Thyroid gland (tissue), 4 donors: ENCODE results near the gene PTAFR. TPM values are rescaled to one million over a fixed set of nuclear protein-coding genes. Genes with fewer than 3 reads are reported as not detected.

Experiments
- DNase-seq, 2 donors: peaks; one replicate each; pipeline ENCODE4 v3.0.0-alpha.2; 2019
- H3K27ac ChIP-seq, 3 donors: fragments of 200-600 bp; sonication (generic); 1 replicate in 2 of 3; 2 replicates in 1 of 3; pipeline ENCODE4 v1.5.1; 2016 to 2019; ENCODE audit warnings: mild to moderate bottlenecking in 1 of 3, moderate library complexity in 1 of 3
- H3K27me3 ChIP-seq: fragments of 200-600 bp; sonication (generic); one replicate; pipeline ENCODE4 v1.5.1; 2019
- H3K36me3 ChIP-seq, 2 donors: fragments of 200-600 bp; sonication (generic); one replicate each; pipeline ENCODE4 v1.5.1; 2016 to 2019
- H3K4me1 ChIP-seq, 2 donors: fragments of 200-600 bp; sonication (generic); one replicate each; pipeline ENCODE4 v1.5.1; 2017 to 2019
- H3K4me3 ChIP-seq, 3 donors: fragments of 200-600 bp; sonication (generic); replicated peaks in 1 of 3; 1 replicate in 2 of 3; 2 replicates in 1 of 3; pipeline ENCODE4 v1.5.1; 2016; ENCODE audit warnings: mild to moderate bottlenecking in 1 of 3
- H3K9me3 ChIP-seq: fragments of 200-600 bp; sonication (generic); one replicate; pipeline ENCODE4 v1.5.1; 2017
- POLR2A ChIP-seq, 2 donors: fragments of 450-650 bp; IDR thresholded peaks; one replicate each; pipeline ENCODE4 v1.6.1; 2017; ENCODE audit warnings: antibody characterized with exemption in 2 of 2, mild to moderate bottlenecking in 2 of 2, moderate library complexity in 1 of 2
- WGBS, 2 donors: methylation state at CpG; one replicate each; pipeline ENCODE4 v1.1.5; 2017; 5-methylcytosine and 5-hydroxymethylcytosine counted together
- intact Hi-C: fragments of 100-400 bp; cut with DNase I; formaldehyde crosslinking; loops from one replicate; pipeline ENCODE4 v1.15.1; 2023
- total RNA-seq, 4 donors: library from RNA; depleted of rRNA; stranded (reverse); fragments of >200 nt; gene quantifications; one replicate each; pipeline ENCODE4 v1.2.3, GENCODE V29; 2016
- TF ChIP-seq, protein P1 (sequence below), 6 experiments: fragments of 200-600 bp in 3 of 6; fragments of 450-650 bp in 3 of 6; sonication (generic) in 3 of 6; IDR thresholded peaks; one replicate each; pipeline ENCODE4 v1.5.1; 2016 to 2019; ENCODE audit warnings: antibody characterized with exemption in 6 of 6, mild to moderate bottlenecking in 2 of 6, inconsistent platforms in 1 of 6, moderate library complexity in 1 of 6

Gene PTAFR
- total RNA-seq, 4 donors from 2014 or later = 1.4 to 2.0 (median 1.6) TPM

DNA sequence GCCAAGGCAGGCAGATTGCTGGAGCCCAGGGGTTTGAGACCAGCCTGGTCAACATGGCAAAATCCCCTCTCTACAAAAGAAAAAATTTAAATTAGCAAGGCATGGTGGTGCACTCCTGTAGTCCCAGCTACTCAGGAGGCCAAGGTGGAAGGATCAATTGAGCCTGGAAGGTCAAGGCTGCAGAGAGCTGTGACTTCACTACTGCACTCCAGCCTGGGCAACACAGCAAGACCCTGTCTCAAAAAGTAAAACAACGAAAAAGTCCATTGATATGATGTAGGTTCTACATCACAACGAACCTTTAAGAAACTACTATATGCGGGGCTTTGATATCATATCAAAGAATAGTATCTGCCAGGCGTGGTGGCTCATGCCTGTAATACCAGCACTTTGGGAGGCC is 20.9 kb downstream of the PTAFR start:
- Histone ChIP-seq H3K36me3 (no peaks in the 10 kb centered on the region), H3K4me1 (peaks cover 0 to 10% of the 10 kb centered on the region in 2 donors), H3K27me3 (no peaks in the 10 kb centered on the region), H3K9me3 (no peaks in the 10 kb centered on the region), H3K27ac (no peak overlapping the region), H3K4me3 (no peak overlapping the region)
- 85 to 96% methylated on average over 4 of the region's 4 CpGs for WGBS, 2 donors
- TF ChIP-seq, protein P1, sequence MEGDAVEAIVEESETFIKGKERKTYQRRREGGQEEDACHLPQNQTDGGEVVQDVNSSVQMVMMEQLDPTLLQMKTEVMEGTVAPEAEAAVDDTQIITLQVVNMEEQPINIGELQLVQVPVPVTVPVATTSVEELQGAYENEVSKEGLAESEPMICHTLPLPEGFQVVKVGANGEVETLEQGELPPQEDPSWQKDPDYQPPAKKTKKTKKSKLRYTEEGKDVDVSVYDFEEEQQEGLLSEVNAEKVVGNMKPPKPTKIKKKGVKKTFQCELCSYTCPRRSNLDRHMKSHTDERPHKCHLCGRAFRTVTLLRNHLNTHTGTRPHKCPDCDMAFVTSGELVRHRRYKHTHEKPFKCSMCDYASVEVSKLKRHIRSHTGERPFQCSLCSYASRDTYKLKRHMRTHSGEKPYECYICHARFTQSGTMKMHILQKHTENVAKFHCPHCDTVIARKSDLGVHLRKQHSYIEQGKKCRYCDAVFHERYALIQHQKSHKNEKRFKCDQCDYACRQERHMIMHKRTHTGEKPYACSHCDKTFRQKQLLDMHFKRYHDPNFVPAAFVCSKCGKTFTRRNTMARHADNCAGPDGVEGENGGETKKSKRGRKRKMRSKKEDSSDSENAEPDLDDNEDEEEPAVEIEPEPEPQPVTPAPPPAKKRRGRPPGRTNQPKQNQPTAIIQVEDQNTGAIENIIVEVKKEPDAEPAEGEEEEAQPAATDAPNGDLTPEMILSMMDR (IDR thresholded peaks at IDR 0.05) = no peak
- no peak for TF ChIP-seq POLR2A (IDR thresholded peaks at IDR 0.05)
- intact Hi-C loops = no loop called here
- no peak for DNase-seq

DNA sequence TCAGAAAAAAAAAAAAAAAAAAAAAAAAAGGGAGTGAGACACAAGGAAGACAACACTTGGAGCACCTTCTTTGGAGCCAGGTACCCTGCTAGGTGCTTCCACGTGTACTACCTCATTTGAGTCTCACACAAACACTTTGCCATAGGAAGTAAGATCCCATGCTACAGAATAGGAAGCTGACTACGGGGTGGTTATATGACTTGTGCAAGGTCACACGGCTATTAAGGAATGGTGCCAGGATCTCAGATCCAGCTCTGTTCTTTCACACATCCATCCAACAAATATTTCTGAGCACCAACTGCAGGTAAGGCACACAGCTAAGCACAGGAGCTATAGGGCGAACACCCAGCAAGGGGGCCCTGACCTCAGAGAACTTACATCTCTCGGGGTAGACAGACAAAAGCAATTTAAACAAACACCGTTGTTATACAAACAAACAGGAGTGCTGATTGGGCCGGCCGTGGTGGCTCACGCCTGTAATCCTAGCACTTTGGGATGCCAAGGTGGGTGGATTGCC is 22.4 kb downstream of the PTAFR start:
- H3K27me3 ChIP-seq = no peaks in the 10 kb centered on the region
- no peak for DNase-seq
- H3K9me3 ChIP-seq = no peaks in the 10 kb centered on the region
- no peak overlapping the region for H3K4me3 ChIP-seq
- no peak overlapping the region for H3K27ac ChIP-seq
- intact Hi-C loops = no loop called here
- peaks cover 0 to 10% of the 10 kb centered on the region in 2 donors for H3K4me1 ChIP-seq
- 76 to 82% methylated on average over 9 of the region's 9 CpGs for whole genome bisulfite sequencing, 2 donors
- no peaks in the 10 kb centered on the region for H3K36me3 ChIP-seq
- TF ChIP-seq POLR2A (IDR thresholded peaks at IDR 0.05) = no peak
- TF ChIP-seq, protein P1 (IDR thresholded peaks at IDR 0.05) = no peak

- 94 to 95% methylated on average over 23 of the region's 23 CpGs for WGBS, 2 donors
- no peaks in the 10 kb centered on the region for H3K36me3 ChIP-seq
- DNase-seq = no peak
- no peak overlapping the region for H3K27ac ChIP-seq
- H3K4me1 ChIP-seq = peaks cover 4 to 22% of the 10 kb centered on the region in 2 donors
- no peaks in the 10 kb centered on the region for H3K27me3 ChIP-seq
- TF ChIP-seq, protein P1 (IDR thresholded peaks at IDR 0.05) = no peak
- no peak for TF ChIP-seq POLR2A (IDR thresholded peaks at IDR 0.05)
- intact Hi-C loops = no loop called here
- H3K4me3 ChIP-seq = no peak overlapping the region
- no peaks in the 10 kb centered on the region for H3K9me3 ChIP-seq
Observed at GRCh38 chr1:28150125-28150780, 26.2 kb downstream of the PTAFR start.

GRCh38 chr1:28148880-28149195 is 27.7 kb downstream of the PTAFR start:
- H3K27ac ChIP-seq = no peak overlapping the region
- 88 to 90% methylated on average over 1 of the region's 1 CpG for WGBS, 2 donors
- no peaks in the 10 kb centered on the region for H3K9me3 ChIP-seq
- no peak for DNase-seq
- H3K4me1 ChIP-seq = peaks cover 4 to 33% of the 10 kb centered on the region in 2 donors
- H3K27me3 ChIP-seq = no peaks in the 10 kb centered on the region
- H3K36me3 ChIP-seq = no peaks in the 10 kb centered on the region
- H3K4me3 ChIP-seq = no peak overlapping the region
- intact Hi-C loops = no loop called here
- no peak for TF ChIP-seq POLR2A (IDR thresholded peaks at IDR 0.05)
- TF ChIP-seq, protein P1 (IDR thresholded peaks at IDR 0.05) = no peak

DNA sequence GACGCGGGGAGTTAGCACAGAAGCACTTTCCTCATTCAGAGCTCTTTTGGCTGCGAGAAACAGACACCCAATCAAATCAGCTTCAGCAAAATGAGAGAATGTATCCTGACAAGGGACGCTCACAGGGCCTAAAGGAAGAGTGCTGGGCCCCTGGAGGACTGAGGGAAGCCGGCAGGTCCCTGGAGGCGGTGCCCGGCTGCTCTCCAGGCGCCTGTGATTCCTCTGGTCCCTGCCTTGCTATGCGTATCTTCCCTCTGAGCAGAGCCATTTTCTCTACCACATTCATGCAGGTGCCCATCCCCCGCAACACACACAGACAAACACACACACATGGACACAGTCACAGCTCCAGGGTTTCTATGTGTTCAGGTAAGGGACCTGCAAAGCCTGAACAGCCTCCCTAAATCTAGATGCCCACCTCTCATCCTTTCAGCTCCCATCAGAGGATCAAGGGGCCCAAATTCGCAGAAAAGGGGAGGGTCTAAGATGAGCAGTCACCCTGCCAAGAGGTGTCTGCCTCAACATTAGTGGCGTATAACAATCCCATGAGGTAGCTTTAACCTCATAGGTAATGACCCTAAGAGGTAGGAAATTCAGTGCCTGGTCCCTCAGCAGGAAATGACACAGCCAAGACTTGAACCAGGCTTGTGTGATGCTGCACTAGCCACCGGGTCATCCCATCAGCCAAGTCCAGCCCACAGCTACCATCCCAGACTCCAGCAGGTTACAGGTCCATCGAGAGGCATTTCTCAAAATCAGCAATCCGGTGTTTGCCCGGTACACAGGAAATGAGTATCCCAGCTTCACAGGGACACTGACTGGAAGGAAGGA is 29.0 kb downstream of the PTAFR start:
- intact Hi-C loops = no loop called here
- no peaks in the 10 kb centered on the region for H3K36me3 ChIP-seq
- no peaks in the 10 kb centered on the region for H3K27me3 ChIP-seq
- H3K9me3 ChIP-seq = no peaks in the 10 kb centered on the region
- no peak overlapping the region for H3K4me3 ChIP-seq
- no peak for DNase-seq
- no peak for TF ChIP-seq POLR2A (IDR thresholded peaks at IDR 0.05)
- TF ChIP-seq, protein P1 (IDR thresholded peaks at IDR 0.05) = no peak
- H3K27ac ChIP-seq = no peak overlapping the region
- 77 to 80% methylated on average over 14 to 16 of the region's 16 CpGs for whole genome bisulfite sequencing, 2 donors
- peaks cover 4 to 23% of the 10 kb centered on the region in 2 donors for H3K4me1 ChIP-seq
